Smooth muscle cell (in vitro differentiated cells): ENCODE data around the gene ATF5. TPM values are rescaled to one million over a fixed set of nuclear protein-coding genes. Genes with fewer than 3 reads are reported as not detected.

ENCODE experiments used
- DNase-seq: peaks from one replicate; lab custom pipeline; 2025; ENCODE audit not compliant: unreplicated experiment; lab: John Stamatoyannopoulos, UW
- H2AFZ ChIP-seq: fragments of 200-600 bp; sonication (generic); 2 replicates; pipeline ENCODE4 v1.6.0; 2016; ENCODE audit warnings: antibody characterized with exemption, low read depth, mild to moderate bottlenecking
- H3F3A ChIP-seq: fragments of 200-600 bp; sonication (generic); 2 replicates; pipeline ENCODE4 v1.6.0; 2017; ENCODE audit warnings: antibody characterized with exemption, low read depth
- H3K27ac ChIP-seq: fragments of 200-600 bp; sonication (generic); 2 replicates; pipeline ENCODE4 v1.5.1; 2016; ENCODE audit warnings: low read depth, mild to moderate bottlenecking
- H3K27me3 ChIP-seq: fragments of 200-600 bp; sonication (generic); 2 replicates; pipeline ENCODE4 v1.6.1; 2016; ENCODE audit warnings: low read depth, mild to moderate bottlenecking
- H3K36me3 ChIP-seq: fragments of 200-600 bp; sonication (generic); 2 replicates; pipeline ENCODE4 v1.5.1; 2016; ENCODE audit warnings: low read depth
- H3K4me1 ChIP-seq: fragments of 200-600 bp; sonication (generic); 2 replicates; pipeline ENCODE4 v1.5.1; 2016; ENCODE audit warnings: low read depth
- H3K4me2 ChIP-seq: fragments of 200-600 bp; sonication (generic); 2 replicates; pipeline ENCODE4 v1.6.0; 2016; ENCODE audit warnings: mild to moderate bottlenecking
- H3K4me3 ChIP-seq: fragments of 200-600 bp; sonication (generic); 2 replicates; pipeline ENCODE4 v1.5.1; 2016; ENCODE audit warnings: mild to moderate bottlenecking
- H3K79me2 ChIP-seq: fragments of 200-600 bp; sonication (generic); 2 replicates; pipeline ENCODE4 v1.6.0; 2016; ENCODE audit warnings: low read depth, mild to moderate bottlenecking
- H3K9ac ChIP-seq: fragments of 200-600 bp; sonication (generic); 2 replicates; pipeline ENCODE4 v1.6.0; 2016; ENCODE audit warnings: low read depth
- H3K9me3 ChIP-seq: fragments of 200-600 bp; sonication (generic); replicated peaks from 2 replicates; pipeline ENCODE4 v1.5.1; 2016; ENCODE audit warnings: low read depth
- H4K20me1 ChIP-seq: fragments of 200-600 bp; sonication (generic); 2 replicates; pipeline ENCODE4 v1.6.0; 2016; ENCODE audit warnings: low read depth
- WGBS: methylation state at CpG from one replicate; pipeline ENCODE4 v1.1.7; 2016; ENCODE audit warnings: low lambda C conversion rate; 5-methylcytosine and 5-hydroxymethylcytosine counted together
- polyA plus RNA-seq: library from polyadenylated mRNA; unstranded; fragments of >200 nt; fragmentation: Nextera tagmentation; extraction: Ambion mirVana; gene quantifications from 2 replicates; pipeline ENCODE4 v1.2.1, GENCODE V29; 2016
- total RNA-seq: library from RNA; depleted of rRNA; stranded (reverse); fragments of >200 nt; gene quantifications from 2 replicates; pipeline ENCODE4 v1.2.3, GENCODE V29; 2014
- TF ChIP-seq, protein P1 (sequence below): fragments of 200-600 bp; sonication (generic); IDR thresholded peaks from 2 replicates; pipeline ENCODE4 v1.5.1; 2017; ENCODE audit warnings: borderline replicate concordance, mild to moderate bottlenecking, antibody characterized with exemption; ENCODE audit not compliant: insufficient read depth, poor library complexity, severe bottlenecking

Gene ATF5
- total and polyA plus RNA-seq, 2 experiments from 2014 or later: 5.0 to 10.1 TPM

DNA sequence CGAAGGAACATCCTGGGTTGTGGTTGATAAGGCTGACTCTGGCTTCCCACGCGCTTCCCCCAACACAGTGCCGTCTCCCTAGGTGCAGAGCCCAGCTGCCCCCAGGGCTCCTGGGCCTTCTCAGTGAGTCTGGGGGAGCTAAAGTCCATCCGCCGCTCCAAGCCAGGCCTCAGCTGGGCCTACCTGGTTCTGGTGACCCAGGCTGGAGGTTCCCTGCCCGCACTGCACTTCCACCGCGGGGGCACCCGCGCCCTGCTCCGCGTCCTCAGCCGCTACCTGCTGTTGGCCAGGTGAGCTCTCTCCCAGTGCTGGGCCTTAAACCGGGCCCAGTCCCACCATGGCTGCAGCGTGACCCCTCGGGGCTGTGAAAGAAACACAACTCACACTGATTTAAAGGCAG, 47.8 kb upstream of the ATF5 start:
- Histone ChIP-seq H3K4me2 (no peak overlapping the region), H3K79me2 (peaks cover 2% of the 10 kb centered on the region), H3K27me3 (no peaks in the 10 kb centered on the region), H3K9ac (no peak overlapping the region), H3K9me3 (no peaks in the 10 kb centered on the region), H3K36me3 (peaks cover 5% of the 10 kb centered on the region), H3K4me3 (no peak overlapping the region), H4K20me1 (peaks cover 5% of the 10 kb centered on the region), H3K4me1 (peaks cover 5% of the 10 kb centered on the region), H3F3A (peaks cover 3% of the 10 kb centered on the region), H3K27ac (no peak overlapping the region), H2AFZ (no peak overlapping the region)
- DNase-seq: no peak
- TF ChIP-seq, protein P1, sequence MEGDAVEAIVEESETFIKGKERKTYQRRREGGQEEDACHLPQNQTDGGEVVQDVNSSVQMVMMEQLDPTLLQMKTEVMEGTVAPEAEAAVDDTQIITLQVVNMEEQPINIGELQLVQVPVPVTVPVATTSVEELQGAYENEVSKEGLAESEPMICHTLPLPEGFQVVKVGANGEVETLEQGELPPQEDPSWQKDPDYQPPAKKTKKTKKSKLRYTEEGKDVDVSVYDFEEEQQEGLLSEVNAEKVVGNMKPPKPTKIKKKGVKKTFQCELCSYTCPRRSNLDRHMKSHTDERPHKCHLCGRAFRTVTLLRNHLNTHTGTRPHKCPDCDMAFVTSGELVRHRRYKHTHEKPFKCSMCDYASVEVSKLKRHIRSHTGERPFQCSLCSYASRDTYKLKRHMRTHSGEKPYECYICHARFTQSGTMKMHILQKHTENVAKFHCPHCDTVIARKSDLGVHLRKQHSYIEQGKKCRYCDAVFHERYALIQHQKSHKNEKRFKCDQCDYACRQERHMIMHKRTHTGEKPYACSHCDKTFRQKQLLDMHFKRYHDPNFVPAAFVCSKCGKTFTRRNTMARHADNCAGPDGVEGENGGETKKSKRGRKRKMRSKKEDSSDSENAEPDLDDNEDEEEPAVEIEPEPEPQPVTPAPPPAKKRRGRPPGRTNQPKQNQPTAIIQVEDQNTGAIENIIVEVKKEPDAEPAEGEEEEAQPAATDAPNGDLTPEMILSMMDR: no peak
- WGBS: 97% methylated on average over 17 of the region's 17 CpGs

DNA sequence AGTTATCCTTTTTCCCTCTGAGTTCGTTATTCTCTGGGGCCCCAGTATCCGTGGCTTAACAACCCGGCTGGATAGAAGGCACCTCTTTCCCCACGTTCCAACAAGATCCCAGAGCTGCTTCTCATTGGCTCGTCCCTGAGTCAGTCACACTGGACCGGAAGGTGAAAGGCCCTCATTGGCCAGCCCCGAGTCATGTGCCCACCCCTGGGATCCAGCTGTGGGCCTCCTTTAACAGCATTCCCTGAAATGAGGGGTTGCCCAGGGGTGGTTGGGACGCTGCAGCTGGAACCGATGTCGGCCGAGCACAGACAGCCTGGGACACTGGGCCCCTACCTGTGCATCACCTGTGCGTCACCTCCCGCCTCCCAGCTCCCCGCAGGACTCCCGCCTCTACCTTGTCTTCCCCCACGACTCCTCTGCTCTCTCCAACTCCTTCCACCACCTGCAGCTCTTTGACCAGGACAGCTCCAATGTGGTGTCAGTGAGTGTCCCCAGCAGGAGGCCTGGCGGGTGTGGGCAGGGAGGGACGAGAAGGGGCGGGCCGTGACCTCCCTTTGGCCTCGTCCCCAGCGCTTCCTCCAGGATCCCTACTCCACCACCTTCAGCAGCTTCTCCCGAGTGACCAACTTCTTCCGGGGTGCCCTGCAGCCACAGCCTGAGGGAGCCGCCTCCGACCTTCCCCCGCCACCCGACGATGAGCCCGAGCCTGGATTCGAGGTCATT, 47.2 kb upstream of the ATF5 start:
- Histone ChIP-seq H3F3A (peaks cover 3% of the 10 kb centered on the region), H3K4me1 (peaks cover 5% of the 10 kb centered on the region), H3K36me3 (peaks cover 5% of the 10 kb centered on the region), H3K9me3 (no peaks in the 10 kb centered on the region), H4K20me1 (peaks cover 5% of the 10 kb centered on the region), H3K9ac (no peak overlapping the region), H3K79me2 (no peaks in the 10 kb centered on the region), H2AFZ (no peak overlapping the region), H3K4me2 (no peak overlapping the region), H3K27me3 (no peaks in the 10 kb centered on the region), H3K4me3 (no peak overlapping the region), H3K27ac (no peak overlapping the region)
- TF ChIP-seq, protein P1: no peak
- DNase-seq: no peak
- 95% methylated on average over 31 of the region's 31 CpGs for WGBS

DNA sequence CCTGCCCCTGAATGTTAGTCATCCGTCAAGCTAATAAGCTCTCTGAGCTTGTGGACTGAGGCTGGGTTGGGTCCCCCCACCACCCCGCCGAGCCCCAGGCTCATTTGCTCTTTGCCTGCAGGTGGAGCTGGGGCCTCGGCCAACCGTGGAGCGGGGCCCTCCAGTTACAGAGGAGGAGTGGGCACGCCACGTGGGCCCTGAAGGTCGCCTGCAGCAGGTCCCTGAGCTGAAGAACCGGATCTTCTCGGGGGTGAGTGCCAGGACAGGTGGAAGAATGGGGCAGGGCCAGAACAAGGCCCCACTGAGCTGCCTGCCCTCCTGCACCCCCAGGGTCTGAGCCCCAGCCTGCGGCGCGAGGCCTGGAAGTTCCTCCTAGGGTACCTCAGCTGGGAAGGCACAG, 46.4 kb upstream of the ATF5 start:
- Histone ChIP-seq H3K9me3 (no peaks in the 10 kb centered on the region), H2AFZ (no peak overlapping the region), H3K9ac (no peak overlapping the region), H3K79me2 (no peaks in the 10 kb centered on the region), H3K36me3 (peaks cover 5% of the 10 kb centered on the region), H3K4me3 (no peak overlapping the region), H3F3A (peaks cover 3% of the 10 kb centered on the region), H3K27me3 (no peaks in the 10 kb centered on the region), H3K4me1 (peaks cover 5% of the 10 kb centered on the region), H3K27ac (no peak overlapping the region), H4K20me1 (peaks cover 5% of the 10 kb centered on the region), H3K4me2 (no peak overlapping the region)
- 97% methylated on average over 14 of the region's 14 CpGs for WGBS
- DNase-seq: no peak
- TF ChIP-seq, protein P1: no peak

GRCh38 chr19:49883094-49883493, 45.9 kb upstream of the ATF5 start:
- 97% methylated on average over 5 of the region's 5 CpGs for WGBS
- Histone ChIP-seq H3K9ac (no peak overlapping the region), H3K79me2 (no peaks in the 10 kb centered on the region), H3K4me1 (peaks cover 5% of the 10 kb centered on the region), H3K4me3 (no peak overlapping the region), H3K4me2 (no peak overlapping the region), H3K27me3 (no peaks in the 10 kb centered on the region), H3K27ac (no peak overlapping the region), H3F3A (peaks cover under 1% of the 10 kb centered on the region), H4K20me1 (peaks cover 5% of the 10 kb centered on the region), H3K36me3 (peaks cover 5% of the 10 kb centered on the region), H3K9me3 (no peaks in the 10 kb centered on the region), H2AFZ (no peak overlapping the region)
- DNase-seq: no peak
- TF ChIP-seq, protein P1: no peak
